ENCODE data around the gene RFTN1. TPM values are rescaled to one million over a fixed set of nuclear protein-coding genes. Genes with fewer than 3 reads are reported as not detected.

The RFTN1 gene
- total and polyA plus RNA-seq, 2 donors (not counting 3 experiments of a cell fraction or from before 2014, with no cell fraction given), result 40.3 to 43.3 TPM

- H3K9ac ChIP-seq (replicated peaks; ENCODE audit: extremely low read depth, insufficient read depth, low read length), result no peak overlapping the region
- no peaks in the 10 kb centered on the region for H3K9me3 ChIP-seq (replicated peaks; ENCODE audit: control insufficient read depth, insufficient read depth, low read length)
- dilution Hi-C loops (cut with MboI; ENCODE audit: extremely low pct_ligation_motif_present, low sequenced_read_pairs), result no loop called here
- ChIA-PET CTCF (interaction anchor here (0.5 to 3.4 kb wide), 5 partner anchors 16 to 197 kb away, joined by 3 to 13 read pairs (median 5); no protein-coding TSS in a partner anchor), POLR2A (no interaction called here)
- DNase-seq (ENCODE audit: low read depth, low spot score), result peak; percentile 19
- H4K20me1 ChIP-seq (replicated peaks; ENCODE audit: control insufficient read depth, extremely low read depth, insufficient read depth, low read length), result no peaks in the 10 kb centered on the region
- peaks cover 13% of the 10 kb centered on the region for H3K79me2 ChIP-seq (ENCODE audit: control insufficient read depth, insufficient read depth, low read length)
- H3K27me3 ChIP-seq (ENCODE audit: control insufficient read depth in 2 of 2, insufficient read depth in 2 of 2, low read length in 2 of 2), result no peaks in the 10 kb centered on the region
- H3K36me3 ChIP-seq (ENCODE audit: control insufficient read depth in 2 of 2, extremely low read depth in 1 of 2, insufficient read depth in 2 of 2, low read length in 2 of 2), result no peaks in the 10 kb centered on the region
- no TSS peak for BruUV-seq (replicated peaks)
- TF ChIP-seq JUN (IDR thresholded peaks at IDR 0.05; ENCODE audit: borderline replicate concordance, insufficient read depth, insufficient read length, low read depth) (no peak), MAX (IDR thresholded peaks at IDR 0.05; ENCODE audit: insufficient read depth, insufficient read length) (no peak), FOS (IDR thresholded peaks at IDR 0.05; ENCODE audit: borderline replicate concordance, insufficient read depth, low read length) (no peak), CTCF (IDR thresholded peaks at IDR 0.05; ENCODE audit: extremely low read depth in 1 of 2, insufficient read depth in 1 of 2, low read depth in 1 of 2, low read length in 2 of 2) (no peak), POLR2A (IDR thresholded peaks at IDR 0.05; ENCODE audit: low read depth, low read length) (no peak), EZH2 (IDR thresholded peaks at IDR 0.05; ENCODE audit: borderline replicate concordance, low read depth, low read length, severe bottlenecking) (no peak), GATA2 (IDR thresholded peaks at IDR 0.05; ENCODE audit: insufficient read depth, insufficient read length, low read depth, low read length) (no peak), POLR2AphosphoS5 (IDR thresholded peaks at IDR 0.05; ENCODE audit: insufficient read depth, low read depth, low read length) (no peak), MYC (IDR thresholded peaks at IDR 0.05; ENCODE audit: low read depth, low read length) (no peak)
- peaks cover 68% of the 10 kb centered on the region for H3K4me1 ChIP-seq (ENCODE audit: control insufficient read depth, extremely low read depth, insufficient read depth, low read length)
- intact Hi-C loops (cut with micrococcal nuclease), result no loop called here
- H3K9me1 ChIP-seq (replicated peaks; ENCODE audit: control insufficient read depth, extremely low read depth, insufficient read depth, low read length), result no peaks in the 10 kb centered on the region
- H3K4me3 ChIP-seq (replicated peaks in 1 of 3; ENCODE audit: insufficient read depth in 1 of 3, low read depth in 1 of 3, low read length in 3 of 3), result no peak overlapping the region
- H2AFZ ChIP-seq (ENCODE audit: low read depth, low read length), result no peak overlapping the region
- no peak for FAIRE-seq
- no peak overlapping the region for H3K4me2 ChIP-seq (ENCODE audit: insufficient read depth, low read length)
- H3K27ac ChIP-seq (ENCODE audit: insufficient read depth, low read depth, low read length), result no peak overlapping the region
These were observed 35.0 kb downstream of the RFTN1 start for GRCh38 chr3:16478516-16478915.
